ENCODE measurements around the gene FOXF1.

DNA sequence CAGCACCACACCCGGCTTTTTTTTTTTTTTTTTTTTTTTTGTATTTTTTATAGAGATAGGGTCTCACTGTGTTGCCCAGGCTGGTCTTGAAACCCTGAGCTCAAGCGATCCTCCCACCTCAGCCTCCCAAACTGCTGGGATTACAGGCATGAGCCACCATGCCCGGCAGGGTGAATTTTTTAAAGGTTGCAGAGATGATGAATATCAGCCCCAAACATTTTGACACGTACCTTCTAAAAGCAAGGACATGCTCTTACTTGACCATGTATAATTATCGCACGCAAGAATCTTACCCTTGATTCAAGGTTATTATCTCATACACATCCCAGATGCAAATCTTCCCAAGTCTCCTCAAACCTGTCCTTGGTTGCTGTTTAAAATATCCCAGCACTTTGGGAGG, 52.0 kb downstream of the FOXF1 start:
- TF ChIP-seq JUND (IDR thresholded peaks at IDR 0.05) (no peak), RAD21 (IDR thresholded peaks at IDR 0.05) (no peak), SP1 (IDR thresholded peaks at IDR 0.05) (no peak), HNF4G (IDR thresholded peaks at IDR 0.05) (no peak), FOXA2 (IDR thresholded peaks at IDR 0.05) (no peak), YY1 (IDR thresholded peaks at IDR 0.05) (no peak), NR2F2 (IDR thresholded peaks at IDR 0.05) (no peak), ATF3 (IDR thresholded peaks at IDR 0.05) (no peak), TAF1 (conservative IDR thresholded peaks at IDR 0.05) (no peak)
- TF ChIP-seq, protein P1, sequence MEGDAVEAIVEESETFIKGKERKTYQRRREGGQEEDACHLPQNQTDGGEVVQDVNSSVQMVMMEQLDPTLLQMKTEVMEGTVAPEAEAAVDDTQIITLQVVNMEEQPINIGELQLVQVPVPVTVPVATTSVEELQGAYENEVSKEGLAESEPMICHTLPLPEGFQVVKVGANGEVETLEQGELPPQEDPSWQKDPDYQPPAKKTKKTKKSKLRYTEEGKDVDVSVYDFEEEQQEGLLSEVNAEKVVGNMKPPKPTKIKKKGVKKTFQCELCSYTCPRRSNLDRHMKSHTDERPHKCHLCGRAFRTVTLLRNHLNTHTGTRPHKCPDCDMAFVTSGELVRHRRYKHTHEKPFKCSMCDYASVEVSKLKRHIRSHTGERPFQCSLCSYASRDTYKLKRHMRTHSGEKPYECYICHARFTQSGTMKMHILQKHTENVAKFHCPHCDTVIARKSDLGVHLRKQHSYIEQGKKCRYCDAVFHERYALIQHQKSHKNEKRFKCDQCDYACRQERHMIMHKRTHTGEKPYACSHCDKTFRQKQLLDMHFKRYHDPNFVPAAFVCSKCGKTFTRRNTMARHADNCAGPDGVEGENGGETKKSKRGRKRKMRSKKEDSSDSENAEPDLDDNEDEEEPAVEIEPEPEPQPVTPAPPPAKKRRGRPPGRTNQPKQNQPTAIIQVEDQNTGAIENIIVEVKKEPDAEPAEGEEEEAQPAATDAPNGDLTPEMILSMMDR (IDR thresholded peaks at IDR 0.05; ENCODE audit: low read depth, low read length, missing input control), result no peak
- TF ChIP-seq, protein P2, sequence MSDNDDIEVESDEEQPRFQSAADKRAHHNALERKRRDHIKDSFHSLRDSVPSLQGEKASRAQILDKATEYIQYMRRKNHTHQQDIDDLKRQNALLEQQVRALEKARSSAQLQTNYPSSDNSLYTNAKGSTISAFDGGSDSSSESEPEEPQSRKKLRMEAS (IDR thresholded peaks at IDR 0.05), result no peak
- TF ChIP-seq, protein P3, sequence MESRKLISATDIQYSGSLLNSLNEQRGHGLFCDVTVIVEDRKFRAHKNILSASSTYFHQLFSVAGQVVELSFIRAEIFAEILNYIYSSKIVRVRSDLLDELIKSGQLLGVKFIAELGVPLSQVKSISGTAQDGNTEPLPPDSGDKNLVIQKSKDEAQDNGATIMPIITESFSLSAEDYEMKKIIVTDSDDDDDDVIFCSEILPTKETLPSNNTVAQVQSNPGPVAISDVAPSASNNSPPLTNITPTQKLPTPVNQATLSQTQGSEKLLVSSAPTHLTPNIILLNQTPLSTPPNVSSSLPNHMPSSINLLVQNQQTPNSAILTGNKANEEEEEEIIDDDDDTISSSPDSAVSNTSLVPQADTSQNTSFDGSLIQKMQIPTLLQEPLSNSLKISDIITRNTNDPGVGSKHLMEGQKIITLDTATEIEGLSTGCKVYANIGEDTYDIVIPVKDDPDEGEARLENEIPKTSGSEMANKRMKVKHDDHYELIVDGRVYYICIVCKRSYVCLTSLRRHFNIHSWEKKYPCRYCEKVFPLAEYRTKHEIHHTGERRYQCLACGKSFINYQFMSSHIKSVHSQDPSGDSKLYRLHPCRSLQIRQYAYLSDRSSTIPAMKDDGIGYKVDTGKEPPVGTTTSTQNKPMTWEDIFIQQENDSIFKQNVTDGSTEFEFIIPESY (IDR thresholded peaks at IDR 0.05), result no peak

All from liver (tissue), 3 donors.